HG03095 (cell line): Measurements from ENCODE around the gene ADIPOR1.

Experiments used
- ATAC-seq: cut with Tn5 transposase; IDR thresholded peaks from one replicate; pipeline ENCODE4 v1.9.1; 2021; ENCODE audit warnings: moderate library complexity; ENCODE audit not compliant: unreplicated experiment

The ADIPOR1 gene

GRCh38 chr1:202972046-202972445, 13.9 kb upstream of the ADIPOR1 start:
- no peak for ATAC-seq

GRCh38 chr1:202968895-202969295, 10.8 kb upstream of the ADIPOR1 start:
- peak; percentile 53 for ATAC-seq

DNA sequence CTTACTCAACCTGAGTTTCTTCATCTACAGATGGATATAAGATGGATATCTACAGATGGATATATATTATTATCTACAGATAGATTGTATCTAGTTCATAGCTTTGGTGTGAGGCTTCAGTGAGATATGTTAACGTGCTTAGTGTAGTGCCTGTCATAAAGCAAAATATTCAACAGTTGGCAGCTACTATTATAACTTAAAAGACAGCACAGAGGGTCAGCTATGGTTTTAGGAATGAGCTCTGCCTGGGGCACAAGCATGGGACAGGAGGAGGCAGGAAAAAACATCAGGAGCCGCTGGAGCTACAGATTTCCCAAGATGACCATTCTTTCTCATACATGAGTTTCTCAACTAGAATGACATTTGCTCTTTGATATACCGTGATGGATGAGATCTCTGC, 10.2 kb upstream of the ADIPOR1 start:
- ATAC-seq, result no peak

- no peak for ATAC-seq
These were observed 9.7 kb upstream of the ADIPOR1 start for GRCh38 chr1:202967684-202968281.

GRCh38 chr1:202966006-202966898, 8.1 kb upstream of the ADIPOR1 start:
- ATAC-seq, result no peak

DNA sequence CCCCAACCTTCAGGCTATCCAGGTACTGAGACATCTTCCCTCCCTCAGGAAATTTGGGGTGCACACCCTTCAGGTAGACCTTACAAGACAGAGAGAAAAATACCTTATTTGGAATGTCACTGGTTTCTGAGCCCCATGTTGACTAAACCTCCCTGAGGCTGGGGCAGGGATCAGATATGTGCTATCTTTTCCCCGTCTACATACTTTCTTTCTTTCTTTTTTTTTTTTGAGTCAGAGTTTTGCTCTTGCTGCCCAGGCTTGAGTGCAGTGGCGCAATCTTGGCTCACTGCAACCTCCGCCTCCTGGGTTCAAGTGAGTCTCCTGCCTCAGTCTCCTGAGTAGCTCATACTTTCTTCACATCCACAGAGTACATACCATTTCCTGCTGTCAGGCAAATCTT, 7.3 kb upstream of the ADIPOR1 start:
- ATAC-seq, result no peak

DNA sequence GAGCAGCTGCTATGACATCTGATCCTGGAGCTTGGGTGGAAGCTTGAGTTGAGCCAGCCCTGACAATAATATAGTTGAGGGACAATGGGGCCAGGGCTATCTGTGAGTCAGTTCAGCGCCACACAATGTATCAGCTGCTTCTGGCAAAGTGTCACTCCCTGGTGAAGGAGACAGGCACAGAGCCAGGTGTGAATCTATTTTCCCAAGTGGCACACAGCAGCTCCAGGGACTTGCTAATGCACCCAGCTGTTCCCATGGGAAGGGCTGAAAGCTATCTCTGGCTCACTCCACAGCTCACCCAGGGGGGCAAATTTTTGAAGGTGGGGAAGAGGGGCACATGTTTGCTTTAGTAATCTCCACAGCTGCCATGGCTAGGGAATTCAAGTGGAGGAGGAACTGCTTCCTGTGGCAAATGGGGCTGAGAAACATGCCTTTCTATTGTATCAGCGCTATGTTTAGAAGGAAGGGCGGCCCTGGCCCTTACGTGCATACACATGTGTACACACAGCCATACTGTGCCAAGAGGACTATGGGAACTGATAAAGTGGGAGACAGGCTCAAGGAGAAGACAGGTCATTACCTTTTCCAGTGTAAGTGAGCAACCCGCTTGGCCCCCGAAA, 6.8 kb upstream of the ADIPOR1 start:
- ATAC-seq, result no peak

DNA sequence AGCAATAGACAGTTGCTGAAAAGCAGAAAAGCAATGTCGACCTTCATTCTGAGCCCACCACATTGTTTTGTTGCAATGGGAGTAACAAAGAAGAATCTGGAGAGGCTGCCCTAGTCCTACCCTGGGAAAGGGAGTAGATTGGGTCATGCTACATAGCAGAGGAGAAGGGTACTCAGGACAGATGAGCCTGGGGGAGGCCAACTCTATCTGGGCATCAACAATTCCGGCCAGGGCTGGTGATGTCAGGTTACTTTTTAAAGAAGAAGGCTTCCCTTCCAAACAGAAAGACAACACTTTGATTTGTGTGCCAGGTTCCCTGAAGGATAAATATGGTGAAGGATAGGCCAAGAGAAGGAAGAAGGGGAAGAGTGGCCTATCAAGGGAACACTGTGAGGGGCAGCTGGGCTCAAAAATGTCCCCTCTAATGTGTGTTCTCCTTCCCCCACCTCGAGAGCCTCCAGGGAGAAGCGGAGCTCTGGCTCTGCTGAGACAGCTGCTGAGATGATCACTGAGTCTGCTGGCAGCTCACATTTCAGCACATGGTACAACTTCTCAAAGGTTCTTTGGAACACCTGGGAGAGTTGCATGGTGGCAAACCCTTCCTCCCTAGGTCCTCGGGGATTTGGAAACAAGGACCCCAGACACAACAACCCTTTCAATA, 3.2 kb upstream of the ADIPOR1 start:
- no peak for ATAC-seq

DNA sequence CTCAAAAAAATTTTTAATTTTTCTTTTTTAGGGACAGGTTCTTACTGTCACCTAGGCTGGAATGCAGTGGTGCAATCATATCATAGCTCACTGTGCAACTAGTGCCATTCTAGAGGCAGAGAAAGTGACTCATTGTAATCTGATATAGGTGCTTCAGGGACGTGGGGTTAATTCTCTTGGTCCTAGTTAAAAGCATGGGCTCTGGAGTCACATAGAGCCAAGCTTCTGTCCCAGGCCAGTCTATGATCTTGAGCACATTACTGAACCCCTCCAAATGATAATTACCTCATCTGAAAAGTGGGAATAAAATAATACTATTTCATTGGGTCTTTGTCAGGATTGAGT, 1.1 kb upstream of the ADIPOR1 start:
- ATAC-seq, result no peak

GRCh38 chr1:202958544-202959275, 598 bp upstream of the ADIPOR1 start:
- no peak for ATAC-seq

- no peak for ATAC-seq
These were observed 1.1 kb downstream of the ADIPOR1 start for GRCh38 chr1:202956969-202957368.

- no peak for ATAC-seq
These were observed 3.9 kb downstream of the ADIPOR1 start for GRCh38 chr1:202954057-202954745.

DNA sequence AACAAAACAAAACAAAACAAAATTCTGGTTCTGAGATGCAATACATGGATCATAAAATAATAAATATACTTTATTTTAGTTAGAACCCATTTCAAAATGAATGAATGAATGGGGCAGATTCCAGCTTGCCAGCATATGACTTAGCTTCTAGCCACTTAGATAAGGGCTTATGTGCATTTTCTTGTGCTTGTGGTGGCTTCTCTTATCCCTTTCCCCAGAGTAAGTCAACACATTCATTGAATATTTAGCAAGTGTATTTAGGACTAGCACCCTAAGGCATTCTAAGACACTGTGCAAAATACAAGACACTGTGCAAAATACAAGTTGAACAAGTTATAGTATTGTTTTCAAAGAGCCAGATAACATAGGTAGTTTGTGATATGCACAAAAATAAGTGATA, 4.7 kb downstream of the ADIPOR1 start:
- ATAC-seq, result no peak

- ATAC-seq, result no peak
These were observed 5.3 kb downstream of the ADIPOR1 start for GRCh38 chr1:202952818-202953217.

GRCh38 chr1:202952099-202952498, 6.0 kb downstream of the ADIPOR1 start:
- ATAC-seq, result no peak

DNA sequence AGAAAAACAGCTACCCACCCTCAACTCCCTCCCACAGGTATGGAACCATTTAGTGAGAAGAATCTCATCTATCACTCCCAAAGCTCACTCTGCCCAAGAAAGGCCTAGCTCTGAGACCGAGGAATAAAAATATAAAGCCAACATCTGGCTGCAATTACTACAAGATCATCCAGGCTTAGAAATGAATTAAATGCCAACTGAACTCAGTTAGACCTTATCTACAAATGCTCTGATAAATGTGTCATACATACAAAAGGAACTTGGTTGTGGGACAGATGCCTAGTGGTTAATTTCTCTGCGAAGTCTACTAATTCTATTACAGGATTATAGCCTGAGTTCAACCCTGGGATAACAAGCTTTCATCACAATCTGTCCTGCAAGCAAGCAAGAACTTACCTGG, 6.7 kb downstream of the ADIPOR1 start:
- ATAC-seq, result no peak

DNA sequence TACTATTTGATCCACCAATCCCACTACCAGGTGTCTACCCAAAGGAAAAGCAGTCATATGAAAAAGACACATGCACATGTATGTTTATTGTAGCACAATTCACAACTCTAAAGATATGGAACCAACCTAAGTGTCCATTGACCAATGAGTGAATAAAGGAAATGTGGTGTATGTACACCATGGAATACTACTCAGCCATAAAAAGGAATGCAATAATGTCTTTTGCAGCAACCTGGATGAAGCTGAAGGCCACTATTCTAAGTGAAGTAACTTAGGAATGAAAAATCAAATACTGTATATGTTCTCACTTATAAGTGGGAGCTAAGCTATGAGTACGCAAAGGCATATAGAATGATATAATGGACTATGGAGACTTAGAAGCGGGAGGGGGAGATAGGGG, 12.6 kb downstream of the ADIPOR1 start:
- no peak for ATAC-seq

GRCh38 chr1:202944438-202944921, 13.6 kb downstream of the ADIPOR1 start:
- ATAC-seq, result no peak

DNA sequence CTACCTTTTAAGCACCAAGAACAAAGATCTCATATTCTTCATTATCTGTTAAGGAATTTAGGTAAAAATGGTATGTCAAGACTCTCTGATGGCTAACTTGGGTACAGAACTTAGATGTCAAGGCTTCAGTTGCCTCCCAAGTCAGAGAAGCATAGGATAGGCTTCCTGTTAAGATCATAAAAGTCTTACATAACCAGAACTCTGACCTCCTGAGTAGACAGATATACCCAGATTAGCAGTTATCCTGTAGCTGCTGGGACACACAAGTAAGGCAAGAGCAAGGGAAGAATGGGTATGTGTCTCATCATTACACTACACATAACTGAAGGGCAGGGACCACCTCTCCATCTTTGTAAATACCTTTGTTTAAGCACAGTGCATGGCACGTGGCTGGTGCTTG, 15.7 kb downstream of the ADIPOR1 start:
- no peak for ATAC-seq

GRCh38 chr1:202941372-202941771, 16.7 kb downstream of the ADIPOR1 start:
- ATAC-seq, result no peak
